ENCODE data around the gene TMEM151B.

The TMEM151B gene

DNA sequence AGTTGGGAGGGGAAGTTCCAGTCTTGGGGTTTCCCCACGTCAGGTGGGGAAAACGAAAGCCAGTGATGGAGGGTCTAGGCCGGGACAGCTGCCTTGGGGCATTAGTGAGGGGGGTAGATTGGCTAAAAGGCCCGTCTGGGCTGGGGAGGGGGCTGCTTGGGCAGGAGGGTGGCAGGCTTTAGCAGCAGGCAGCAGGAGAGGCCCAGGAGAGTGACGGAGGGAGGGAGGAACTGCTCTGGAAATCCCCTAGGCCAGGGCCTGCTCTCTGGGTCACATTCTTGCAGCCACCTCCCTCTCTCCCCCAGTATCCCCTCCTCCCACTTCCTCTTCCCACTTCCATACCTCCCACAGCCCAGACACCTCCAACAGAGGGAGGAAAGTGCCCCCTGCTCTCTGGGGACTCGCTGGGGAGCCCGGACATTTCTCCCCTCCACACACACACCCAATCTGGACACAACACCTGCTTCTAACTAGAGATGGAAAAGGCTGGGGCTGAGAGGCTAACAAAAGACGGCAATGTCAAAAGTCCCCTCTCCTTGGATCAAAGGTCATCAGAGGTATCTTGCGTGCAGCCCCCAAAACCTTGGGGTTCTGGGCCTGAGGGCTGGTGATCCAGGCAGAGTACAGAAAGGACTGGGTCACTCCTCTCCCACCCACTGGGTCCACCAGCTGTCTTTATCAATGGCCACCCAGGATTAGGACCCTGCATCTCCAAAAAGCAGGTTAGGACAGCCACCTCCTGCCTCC is 6.7 kb upstream of the TMEM151B start:
- peak; percentile 55 for DNase-seq (ENCODE audit: low read depth)
- TF ChIP-seq, protein P1, sequence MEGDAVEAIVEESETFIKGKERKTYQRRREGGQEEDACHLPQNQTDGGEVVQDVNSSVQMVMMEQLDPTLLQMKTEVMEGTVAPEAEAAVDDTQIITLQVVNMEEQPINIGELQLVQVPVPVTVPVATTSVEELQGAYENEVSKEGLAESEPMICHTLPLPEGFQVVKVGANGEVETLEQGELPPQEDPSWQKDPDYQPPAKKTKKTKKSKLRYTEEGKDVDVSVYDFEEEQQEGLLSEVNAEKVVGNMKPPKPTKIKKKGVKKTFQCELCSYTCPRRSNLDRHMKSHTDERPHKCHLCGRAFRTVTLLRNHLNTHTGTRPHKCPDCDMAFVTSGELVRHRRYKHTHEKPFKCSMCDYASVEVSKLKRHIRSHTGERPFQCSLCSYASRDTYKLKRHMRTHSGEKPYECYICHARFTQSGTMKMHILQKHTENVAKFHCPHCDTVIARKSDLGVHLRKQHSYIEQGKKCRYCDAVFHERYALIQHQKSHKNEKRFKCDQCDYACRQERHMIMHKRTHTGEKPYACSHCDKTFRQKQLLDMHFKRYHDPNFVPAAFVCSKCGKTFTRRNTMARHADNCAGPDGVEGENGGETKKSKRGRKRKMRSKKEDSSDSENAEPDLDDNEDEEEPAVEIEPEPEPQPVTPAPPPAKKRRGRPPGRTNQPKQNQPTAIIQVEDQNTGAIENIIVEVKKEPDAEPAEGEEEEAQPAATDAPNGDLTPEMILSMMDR (IDR thresholded peaks at IDR 0.05; ENCODE audit: low read length, missing control alignments) = no peak
- H3K4me3 ChIP-seq (replicated peaks; ENCODE audit: low read depth, low read length) = peak overlapping the region; percentile 68

DNA sequence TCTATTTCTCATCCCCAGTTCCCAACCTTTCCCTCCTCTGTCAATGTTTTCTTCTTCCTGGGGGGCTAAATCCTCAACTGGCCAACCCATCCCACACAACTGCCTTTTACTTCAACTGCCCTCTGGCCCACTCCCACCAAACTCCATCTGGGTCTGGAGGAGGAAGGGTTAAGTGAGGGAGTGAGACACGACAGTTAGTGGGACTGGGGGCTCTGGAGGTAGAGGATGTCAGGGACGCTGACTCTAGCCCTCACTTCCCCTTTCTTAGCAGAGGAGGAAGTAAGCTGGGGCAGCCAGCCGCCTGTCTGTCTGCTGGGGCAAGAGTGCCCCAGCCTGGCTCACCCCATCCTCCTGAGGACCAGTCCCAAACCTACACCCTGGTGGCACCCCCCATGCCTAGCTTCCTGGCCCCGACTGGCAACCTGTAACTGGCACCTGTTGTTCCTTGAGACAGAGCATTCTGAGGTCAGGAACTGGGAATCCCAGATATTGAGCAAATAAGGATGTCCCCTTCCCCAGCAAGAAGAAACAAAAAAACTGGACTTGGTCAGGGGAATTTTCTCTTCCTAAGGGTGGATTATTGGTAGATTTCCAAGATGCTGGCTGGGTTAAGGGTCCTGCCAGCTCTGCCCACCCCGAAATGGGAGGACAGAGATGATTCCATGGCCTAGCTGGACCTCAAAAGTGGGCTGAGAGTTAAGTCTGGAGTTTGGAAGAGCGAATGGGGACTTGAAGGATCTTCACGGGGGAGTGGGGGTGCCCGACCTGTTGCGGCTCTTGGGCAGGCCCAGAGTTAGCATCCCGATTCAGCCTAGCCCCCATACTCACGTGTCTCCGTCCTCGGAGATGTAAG is 5.9 kb upstream of the TMEM151B start:
- H3K4me3 ChIP-seq (replicated peaks; ENCODE audit: low read depth, low read length) = peak overlapping the region; percentile 68
- TF ChIP-seq, protein P1 (IDR thresholded peaks at IDR 0.05; ENCODE audit: low read length, missing control alignments) = no peak
- no peak for DNase-seq (ENCODE audit: low read depth)

DNA sequence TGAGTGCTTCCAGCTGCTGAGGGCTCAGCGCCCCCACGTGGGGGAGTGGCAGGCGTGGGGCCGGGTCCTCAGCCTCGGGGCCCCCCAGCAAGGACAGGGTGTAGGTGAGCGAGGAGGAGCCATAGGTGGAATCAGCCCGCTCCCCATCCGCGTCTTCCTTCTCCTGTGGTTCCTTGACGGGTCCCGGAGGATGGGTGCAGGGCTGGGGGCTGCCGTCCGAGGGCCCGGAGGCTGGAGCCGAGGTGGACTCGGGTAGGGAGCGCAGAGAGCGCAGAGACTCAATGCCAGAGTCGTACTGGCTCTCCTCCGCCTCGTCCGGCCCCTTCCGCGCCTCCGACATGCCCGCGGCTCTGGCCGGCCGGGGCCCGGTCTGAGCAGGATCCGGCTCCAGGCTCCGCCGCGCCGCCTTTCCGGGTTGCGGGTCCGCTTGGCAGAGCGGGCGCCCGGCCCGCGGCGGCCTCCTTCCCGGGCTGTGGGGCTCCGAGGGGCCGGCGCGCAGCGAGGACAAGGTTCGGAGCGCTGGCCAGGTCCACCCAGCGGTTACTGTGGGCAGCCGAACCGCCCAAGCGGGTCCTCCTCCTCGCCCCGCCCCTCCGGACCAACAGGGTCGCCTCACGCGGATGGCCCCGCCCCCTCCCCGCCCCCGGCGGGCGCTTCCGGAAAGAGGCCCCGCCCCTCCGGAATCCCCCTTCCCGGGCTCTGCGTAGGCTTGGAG is 5.1 kb upstream of the TMEM151B start, which contains the start of gene NFKBIE:
TSS of gene NFKBIE (minus strand) at position 545 of the 715 bp plus-strand sequence. CDS start at position 340, 205 bp downstream.
- peak within 1 kb of the TSS; percentile 68 for H3K4me3 ChIP-seq (replicated peaks; ENCODE audit: low read depth, low read length)
- TF ChIP-seq, protein P1 (IDR thresholded peaks at IDR 0.05; ENCODE audit: low read length, missing control alignments) = peak; percentile 14
- DNase-seq (ENCODE audit: low read depth) = peak; percentile 91

DNA sequence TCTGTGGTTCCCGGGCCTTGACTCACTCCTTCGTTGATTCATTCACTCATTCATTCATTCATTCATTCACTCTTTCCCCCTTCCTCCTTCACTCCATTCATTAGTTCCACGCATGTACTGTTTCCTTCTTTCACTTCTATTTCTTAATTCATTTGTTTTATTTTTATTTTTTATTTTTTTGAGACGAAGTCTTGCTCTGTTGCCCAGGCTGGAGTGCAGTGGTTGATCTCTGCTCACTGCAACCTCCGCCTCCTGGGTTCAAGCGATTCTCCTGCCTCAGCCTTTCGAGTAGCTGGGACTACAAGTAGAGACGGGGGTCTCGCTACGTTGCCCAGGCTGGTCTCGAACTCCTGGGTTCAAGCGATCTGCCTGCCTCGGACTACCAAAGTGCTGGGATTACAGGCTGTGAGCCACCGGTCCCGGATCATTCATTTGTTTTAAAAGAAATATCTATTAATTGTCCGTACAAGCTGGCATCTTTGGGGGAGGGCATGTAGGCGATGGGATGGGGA is 4.5 kb upstream of the TMEM151B start:
- no peak for DNase-seq (ENCODE audit: low read depth)
- no peak overlapping the region for H3K4me3 ChIP-seq (replicated peaks; ENCODE audit: low read depth, low read length)
- TF ChIP-seq, protein P1 (IDR thresholded peaks at IDR 0.05; ENCODE audit: low read length, missing control alignments) = no peak

DNA sequence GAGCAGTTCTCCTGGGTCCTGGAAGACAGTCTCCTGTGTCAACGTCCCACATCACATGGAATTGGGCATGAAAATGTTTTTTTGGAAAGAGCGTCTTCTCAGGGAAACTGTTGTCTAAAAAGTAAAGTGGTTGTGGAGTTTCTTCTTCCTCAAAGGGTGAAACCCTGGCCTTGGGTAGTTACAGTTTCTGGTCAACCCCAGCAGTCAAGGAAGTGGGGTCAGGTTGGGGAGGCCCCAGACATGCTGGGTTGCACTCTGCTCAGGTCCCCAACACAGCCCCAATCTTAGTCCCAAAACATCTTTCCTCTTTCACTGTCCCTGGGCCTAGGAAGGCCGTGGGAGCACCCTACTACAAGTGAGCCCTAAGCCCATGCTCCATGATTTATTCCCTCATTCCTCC is 3.9 kb upstream of the TMEM151B start:
- TF ChIP-seq, protein P1 (IDR thresholded peaks at IDR 0.05; ENCODE audit: low read length, missing control alignments) = no peak
- H3K4me3 ChIP-seq (replicated peaks; ENCODE audit: low read depth, low read length) = no peak overlapping the region
- no peak for DNase-seq (ENCODE audit: low read depth)

DNA sequence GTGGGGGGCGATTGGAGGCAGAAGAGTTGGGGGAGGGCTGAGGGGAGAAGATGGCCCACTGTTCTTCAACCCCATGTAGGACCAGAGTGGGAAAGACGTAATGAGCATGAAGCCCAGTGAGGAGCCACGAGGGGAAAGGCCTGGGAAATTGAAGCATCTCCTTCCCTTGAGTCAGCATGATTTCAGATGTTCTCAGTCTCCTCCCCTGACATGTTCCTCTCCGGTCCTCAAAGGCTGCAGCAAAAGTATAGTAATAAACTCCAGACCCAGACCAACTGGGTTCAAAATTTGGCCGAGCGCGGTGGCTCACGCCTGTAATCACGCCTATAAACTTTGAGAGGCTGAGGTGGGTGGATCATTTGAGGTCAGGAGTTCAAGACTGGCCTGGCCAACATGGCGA is 3.0 kb upstream of the TMEM151B start:
- DNase-seq (ENCODE audit: low read depth) = no peak
- TF ChIP-seq, protein P1 (IDR thresholded peaks at IDR 0.05; ENCODE audit: low read length, missing control alignments) = no peak
- no peak overlapping the region for H3K4me3 ChIP-seq (replicated peaks; ENCODE audit: low read depth, low read length)
